Dermis blood vessel endothelial cell (primary cell): ENCODE results near the gene ACE. TPM values are rescaled to one million over a fixed set of nuclear protein-coding genes. Genes with fewer than 3 reads are reported as not detected.

Experiments
- DNase-seq: peaks from one replicate; pipeline ENCODE4 v3.0.0; 2010
- total RNA-seq: library from RNA; depleted of rRNA; stranded (reverse); fragments of >200 nt; gene quantifications from 2 replicates; pipeline ENCODE4 v1.2.3, GENCODE V29; 2014

Gene ACE
- total RNA-seq, 1 donor from 2014 or later = 366 TPM

GRCh38 chr17:63517825-63518534 is 41.1 kb downstream of the ACE start:
- no peak for DNase-seq

GRCh38 chr17:63519116-63519881 is 42.4 kb downstream of the ACE start:
- DNase-seq = no peak

- DNase-seq = no peak
Measured at GRCh38 chr17:63519972-63520882, 43.4 kb downstream of the ACE start.

GRCh38 chr17:63523253-63523855 is 46.5 kb downstream of the ACE start, which contains the start of gene KCNH6:
TSS of gene KCNH6 (plus strand) at chr17:63523358. CDS start at chr17:63523414, 56 bp downstream.
- no peak for DNase-seq

- no peak for DNase-seq
Measured at GRCh38 chr17:63524051-63524450, 47.2 kb downstream of the ACE start.

GRCh38 chr17:63525190-63525946 is 48.5 kb downstream of the ACE start:
- DNase-seq = no peak

GRCh38 chr17:63526861-63527260 is 50.0 kb downstream of the ACE start:
- no peak for DNase-seq

GRCh38 chr17:63528183-63528582 is 51.3 kb downstream of the ACE start:
- DNase-seq = no peak

GRCh38 chr17:63529711-63530556 is 53.1 kb downstream of the ACE start:
- DNase-seq = no peak

- no peak for DNase-seq
Measured at GRCh38 chr17:63530557-63531021, 53.7 kb downstream of the ACE start.

GRCh38 chr17:63531022-63531965 is 54.4 kb downstream of the ACE start:
- DNase-seq = no peak

GRCh38 chr17:63533433-63534077 is 56.7 kb downstream of the ACE start:
- DNase-seq = no peak

GRCh38 chr17:63534078-63534570 is 57.3 kb downstream of the ACE start:
- DNase-seq = no peak

GRCh38 chr17:63534816-63535455 is 58.1 kb downstream of the ACE start:
- no peak for DNase-seq

- no peak for DNase-seq
Measured at GRCh38 chr17:63535640-63536039, 58.8 kb downstream of the ACE start.

- DNase-seq = no peak
Measured at GRCh38 chr17:63537001-63537400, 60.1 kb downstream of the ACE start.

GRCh38 chr17:63537991-63538692 is 61.3 kb downstream of the ACE start:
- DNase-seq = no peak
